ENCODE data around the gene LCT. TPM values are rescaled to one million over a fixed set of nuclear protein-coding genes. Genes with fewer than 3 reads are reported as not detected.

Gene LCT
- total RNA-seq, 4 donors from 2014 or later = 0.09 TPM; not detected in 3

- ATAC-seq (ENCODE audit: low FRiP score) = no peak
- no peak for DNase-seq (ENCODE audit: low spot score)
- no peak for TF ChIP-seq CTCF (IDR thresholded peaks at IDR 0.05)
Measured at GRCh38 chr2:135822855-135823254, 14.1 kb downstream of the LCT start.

DNA sequence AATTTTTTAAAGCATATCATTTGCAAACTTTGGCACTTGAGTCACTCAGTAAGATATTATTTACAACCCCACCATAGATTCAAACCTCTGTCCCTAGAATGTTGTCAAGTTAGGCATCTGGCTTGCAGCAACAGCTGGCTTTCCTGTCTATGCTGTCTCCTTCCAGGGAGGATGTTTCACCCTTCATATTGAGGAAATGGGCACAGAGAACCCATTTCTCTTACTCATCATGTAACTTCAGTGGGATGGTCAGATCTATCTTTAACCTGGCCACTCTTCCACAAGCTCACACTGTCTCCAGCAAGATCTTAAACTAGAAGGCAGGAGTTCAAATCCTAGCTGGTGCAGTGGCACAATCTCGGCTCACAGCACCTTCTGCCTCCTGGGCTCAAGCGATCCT, 15.8 kb downstream of the LCT start:
- ATAC-seq (ENCODE audit: low FRiP score) = no peak
- TF ChIP-seq CTCF (IDR thresholded peaks at IDR 0.05) = no peak
- no peak for DNase-seq (ENCODE audit: low spot score)

DNA sequence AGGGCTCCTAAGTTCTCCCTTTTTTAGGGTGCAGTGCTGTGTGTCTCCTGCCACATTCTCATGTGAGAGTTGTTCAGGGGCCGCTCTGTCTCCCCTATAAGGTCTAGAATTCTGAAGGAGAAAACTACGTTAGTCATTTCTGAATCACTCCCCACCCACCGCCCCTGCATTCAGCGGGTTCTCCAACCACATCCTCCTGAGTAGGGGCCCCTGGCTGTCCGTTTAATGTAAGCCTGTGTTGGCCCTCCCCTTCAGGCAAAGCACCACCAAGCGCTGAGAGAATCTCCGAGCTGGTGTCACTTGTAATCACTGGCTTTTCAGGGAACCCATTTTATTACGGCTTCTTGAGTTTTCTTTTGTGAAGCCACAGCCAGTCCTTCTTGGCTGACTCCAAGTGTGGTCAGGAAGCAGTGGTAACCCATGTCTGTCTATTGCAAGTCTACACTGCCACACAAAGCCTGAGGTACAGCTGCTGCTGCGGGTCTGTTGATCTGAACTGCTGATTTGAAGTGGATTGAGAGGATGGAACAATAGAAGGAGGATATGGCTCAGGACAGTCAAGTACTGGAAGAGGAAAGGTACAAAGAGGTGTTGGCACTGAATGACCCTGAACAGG, 16.9 kb downstream of the LCT start:
- no peak for DNase-seq (ENCODE audit: low spot score)
- no peak for TF ChIP-seq CTCF (IDR thresholded peaks at IDR 0.05)
- no peak for ATAC-seq (ENCODE audit: low FRiP score)

DNA sequence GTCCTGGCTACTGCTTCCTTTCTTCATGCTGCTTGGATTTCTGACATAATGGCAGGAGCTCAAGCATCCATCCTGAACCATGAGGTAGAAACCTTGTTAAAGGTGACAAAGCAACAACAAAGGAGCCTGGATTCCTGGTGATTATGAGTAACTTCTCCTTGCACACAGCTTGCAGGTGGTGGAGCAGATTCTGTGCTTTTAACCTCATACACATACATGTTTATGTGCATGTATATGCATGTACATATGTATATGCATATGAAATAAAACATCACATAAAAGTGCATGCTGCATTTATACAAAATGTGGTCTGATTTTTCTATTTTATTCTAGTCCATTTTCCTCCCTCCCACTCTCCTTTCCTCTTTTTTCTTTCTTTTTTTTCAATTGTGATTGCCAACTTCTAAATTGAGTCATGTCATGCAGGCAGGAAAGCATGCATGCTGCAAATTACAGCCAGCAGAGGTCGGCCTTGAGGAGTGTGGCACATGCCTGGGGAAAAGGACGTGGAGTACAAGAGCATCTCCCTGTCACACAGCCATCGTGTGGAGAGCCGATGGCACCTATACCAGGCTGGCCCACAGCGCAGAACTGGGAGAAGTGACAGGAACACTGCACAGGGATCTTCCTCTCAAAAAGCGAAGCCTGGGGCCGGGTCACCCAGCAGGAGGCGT, 17.9 kb downstream of the LCT start:
- DNase-seq (ENCODE audit: low spot score) = no peak

DNA sequence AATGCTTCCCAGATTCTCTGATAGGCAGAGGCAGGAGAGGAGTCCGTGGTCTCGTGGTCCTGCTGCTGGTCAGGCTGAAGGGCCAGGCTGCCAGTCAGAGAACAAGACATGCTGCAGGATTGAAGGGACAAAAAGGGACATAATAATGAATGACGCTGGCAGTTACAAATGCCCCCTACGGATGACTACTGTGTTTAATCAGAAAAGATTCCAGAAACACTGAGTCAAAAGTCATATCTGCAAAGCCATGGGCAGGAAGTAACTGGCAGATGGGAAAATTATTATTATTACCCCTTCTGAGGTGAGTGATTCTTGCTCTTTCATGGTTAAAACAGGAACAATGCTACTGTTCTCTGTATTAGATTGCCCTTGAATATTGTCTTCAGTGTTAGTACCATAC, 19.0 kb downstream of the LCT start:
- TF ChIP-seq CTCF (IDR thresholded peaks at IDR 0.05) = no peak
- ATAC-seq (ENCODE audit: low FRiP score) (no peak), DNase-seq (ENCODE audit: low spot score) (no peak)

More for the DNA sequence above, 17.9 kb downstream of the LCT start:
- no peak for ATAC-seq (ENCODE audit: low FRiP score)
- TF ChIP-seq CTCF (IDR thresholded peaks at IDR 0.05) = no peak

- TF ChIP-seq CTCF (IDR thresholded peaks at IDR 0.05) = no peak
Measured at GRCh38 chr2:135817466-135817865, 19.5 kb downstream of the LCT start.

GRCh38 chr2:135815269-135815668, 21.7 kb downstream of the LCT start:
- no peak for TF ChIP-seq CTCF (IDR thresholded peaks at IDR 0.05)
- ATAC-seq (ENCODE audit: low FRiP score) (no peak), DNase-seq (ENCODE audit: low spot score) (no peak)

More at GRCh38 chr2:135817466-135817865, 19.5 kb downstream of the LCT start:
- DNase-seq (ENCODE audit: low spot score) (no peak), ATAC-seq (ENCODE audit: low FRiP score) (no peak)
